Stimulated activated CD4-positive, alpha-beta T cell treated with anti-CD3 and anti-CD28 coated beads, TNF-alpha, amount 100 ng/mL, for 24 hours (primary cell): Measurements from ENCODE around the gene HMCN2.

Experiments
- DNase-seq, 3 experiments: peaks; one replicate each; pipeline ENCODE4 v3.0.0-alpha.2; 2020; ENCODE audit warnings: low read depth in 3 of 3

HMCN2 gene

DNA sequence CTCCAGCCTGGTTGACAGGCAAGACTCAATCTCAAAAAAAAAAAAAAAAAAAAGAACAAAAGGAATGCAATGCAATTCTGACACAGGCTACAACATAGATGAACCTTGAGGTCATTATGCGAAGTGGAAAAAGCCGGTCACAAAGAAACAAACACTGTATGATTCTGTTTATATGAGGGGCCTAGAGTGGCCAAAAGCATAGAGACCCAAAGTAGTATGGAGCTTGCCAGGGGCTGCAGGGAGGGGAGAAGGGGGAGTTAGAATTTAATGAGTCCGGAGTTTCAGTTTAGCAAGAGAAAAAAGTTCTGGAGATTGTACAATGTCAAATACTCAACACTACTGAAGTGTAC is 146.0 kb downstream of the HMCN2 start:
- DNase-seq: no peak

DNA sequence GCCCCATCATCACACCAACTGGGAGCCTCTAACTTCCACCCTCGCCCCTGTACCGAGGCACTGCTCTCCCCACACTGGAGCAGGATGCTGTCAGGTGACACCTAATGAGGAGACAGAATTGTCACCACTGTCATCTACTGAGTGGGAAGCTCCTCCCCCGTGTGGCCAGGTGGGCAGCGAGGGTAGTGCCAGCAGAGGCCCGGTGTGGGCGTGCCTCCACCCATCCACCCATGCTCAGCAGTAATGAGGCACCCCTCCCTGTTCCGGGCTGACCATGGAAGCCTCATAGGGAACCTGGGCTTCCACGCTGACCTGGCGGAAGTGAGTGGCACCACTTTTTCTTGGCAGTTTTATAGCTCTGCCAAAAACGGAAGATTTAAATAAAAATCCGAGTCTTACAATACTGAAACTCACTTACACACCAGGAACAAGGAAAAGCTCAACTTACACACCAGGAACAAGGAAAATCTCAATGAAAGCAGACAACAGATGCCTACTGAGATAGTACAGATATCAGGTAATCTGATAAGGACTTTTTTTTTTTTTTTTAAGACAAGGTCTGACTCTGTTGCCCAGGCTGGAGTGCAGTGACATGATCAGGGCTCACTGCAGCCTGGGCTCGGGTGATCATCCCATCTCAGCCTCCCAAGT is 148.6 kb downstream of the HMCN2 start:
- DNase-seq: no peak

DNA sequence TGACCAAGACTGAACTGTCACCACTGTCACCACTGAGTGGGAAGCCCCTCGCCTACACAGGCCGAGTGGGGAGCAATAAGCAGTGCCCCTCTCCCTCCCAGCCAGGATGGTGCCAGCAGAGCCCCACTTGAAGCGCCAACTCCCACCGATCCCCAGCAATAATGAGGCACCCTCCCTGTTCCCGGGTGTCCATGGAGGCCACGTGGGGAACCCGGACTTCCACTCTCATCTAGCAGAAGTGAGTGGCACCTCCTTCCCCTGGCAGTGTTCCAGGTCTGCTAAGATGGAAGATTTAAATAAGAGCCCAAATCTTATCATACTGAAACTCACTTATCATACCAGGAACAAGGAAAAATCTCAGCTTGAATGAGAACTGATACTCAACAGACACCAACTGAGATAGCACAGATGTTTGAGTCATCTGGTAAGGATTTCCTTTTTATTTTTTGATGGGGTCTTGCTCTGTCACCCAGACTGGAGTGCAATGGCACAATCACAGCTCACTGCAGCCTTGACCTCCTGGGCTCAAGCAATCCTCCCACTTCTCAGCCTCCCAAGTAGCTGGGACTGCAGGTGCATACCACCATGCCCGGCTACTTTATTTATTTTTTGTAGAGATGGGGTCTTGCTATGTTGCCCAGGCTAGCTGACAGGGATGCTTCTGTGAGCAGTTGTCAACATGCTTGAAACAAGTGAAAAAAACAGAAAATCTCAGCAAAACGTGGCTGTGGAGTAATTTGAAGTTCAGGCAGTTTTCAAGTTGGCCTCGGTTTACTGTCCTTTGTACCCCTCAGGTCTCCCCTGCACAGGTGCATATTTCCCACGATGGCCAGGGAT is 149.6 kb downstream of the HMCN2 start:
- DNase-seq: no peak

DNA sequence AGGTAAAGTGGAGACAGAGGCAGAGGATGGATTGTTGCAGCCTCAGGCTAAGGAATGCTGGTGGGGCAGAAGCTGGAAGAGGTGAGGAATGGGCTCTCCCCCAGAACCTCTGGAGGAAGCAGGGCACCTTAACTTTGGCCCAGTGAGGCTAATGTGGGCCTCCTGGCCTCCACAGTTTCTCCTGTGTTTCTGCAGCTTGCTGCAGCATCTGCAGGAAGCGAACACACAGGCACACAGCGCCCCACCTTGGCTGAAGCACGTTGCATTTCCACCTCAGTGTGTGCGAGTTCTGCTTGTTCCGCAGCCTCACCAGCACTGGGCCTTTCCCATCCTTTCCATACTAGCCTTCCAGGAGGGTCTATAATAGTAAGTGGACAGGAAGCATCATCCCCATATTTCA is 152.0 kb downstream of the HMCN2 start:
- no peak for DNase-seq

DNA sequence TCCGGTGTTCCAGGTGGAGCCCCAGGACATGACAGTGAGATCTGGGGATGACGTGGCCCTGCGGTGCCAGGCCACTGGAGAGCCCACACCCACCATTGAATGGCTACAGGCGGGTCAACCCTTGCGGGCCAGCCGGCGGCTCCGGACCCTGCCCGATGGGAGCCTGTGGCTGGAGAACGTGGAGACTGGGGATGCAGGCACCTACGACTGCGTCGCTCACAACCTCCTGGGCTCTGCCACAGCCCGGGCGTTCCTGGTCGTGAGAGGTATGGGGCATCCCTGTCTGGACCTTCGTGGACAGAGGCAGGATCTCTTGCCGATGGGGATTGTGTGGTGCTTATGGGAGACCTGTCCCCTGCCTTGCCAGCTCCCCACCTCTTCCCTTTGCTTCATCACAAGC is 153.2 kb downstream of the HMCN2 start:
- DNase-seq: no peak

DNA sequence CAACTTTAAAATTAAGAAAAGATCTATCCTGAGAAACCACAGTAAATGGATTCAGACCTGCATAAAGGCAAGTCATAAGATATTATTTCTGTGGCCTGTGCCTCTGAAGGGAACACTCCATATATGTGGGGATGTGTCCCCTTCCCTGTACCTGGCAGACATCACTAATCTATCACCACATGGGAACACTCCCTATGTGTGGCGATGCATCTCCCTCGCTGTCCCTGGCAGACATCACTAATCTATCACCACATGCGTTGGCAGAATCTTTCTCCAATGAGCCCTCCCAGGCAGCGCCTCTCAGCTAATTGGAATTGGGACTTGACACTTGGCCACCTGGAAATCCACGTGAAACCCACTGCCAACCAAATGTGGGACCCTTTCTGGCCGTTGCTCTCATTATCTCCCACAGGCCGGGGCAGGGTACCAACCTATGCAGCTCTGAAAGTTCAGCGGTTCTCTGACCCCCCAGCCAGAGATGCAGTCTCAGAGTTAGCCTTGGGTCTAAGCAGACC is 154.0 kb downstream of the HMCN2 start:
- no peak for DNase-seq

DNA sequence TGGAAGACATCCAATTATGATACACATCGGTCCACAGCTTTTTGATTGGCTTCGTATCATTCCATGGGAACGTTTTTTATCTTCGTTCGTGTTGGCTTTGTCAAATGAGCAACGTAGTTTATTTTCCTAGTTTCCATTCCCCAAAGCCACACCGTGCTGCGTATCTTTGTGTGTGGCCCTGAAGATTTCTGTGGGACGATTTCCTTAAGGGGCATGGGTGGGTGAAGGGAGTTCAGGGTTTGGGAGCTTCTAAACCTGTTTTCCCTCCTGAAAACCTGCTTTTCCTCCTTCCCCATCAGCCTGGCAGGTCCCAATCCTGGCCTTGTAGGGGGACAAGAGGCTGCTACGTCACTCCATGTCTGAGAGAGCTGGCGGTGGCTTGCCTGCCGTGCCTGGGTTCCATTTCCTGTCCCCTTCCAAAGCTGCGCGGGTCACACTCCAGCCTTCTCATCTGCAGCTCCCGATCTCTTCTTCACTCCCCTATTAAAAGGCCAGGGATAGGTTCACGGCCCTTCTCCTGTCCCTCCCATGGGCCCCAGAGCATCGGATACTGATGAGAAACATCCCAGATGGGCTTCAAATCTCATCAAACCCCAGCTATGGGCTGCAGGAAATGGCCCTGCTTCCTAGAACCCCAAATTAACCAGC is 155.7 kb downstream of the HMCN2 start:
- DNase-seq: no peak

DNA sequence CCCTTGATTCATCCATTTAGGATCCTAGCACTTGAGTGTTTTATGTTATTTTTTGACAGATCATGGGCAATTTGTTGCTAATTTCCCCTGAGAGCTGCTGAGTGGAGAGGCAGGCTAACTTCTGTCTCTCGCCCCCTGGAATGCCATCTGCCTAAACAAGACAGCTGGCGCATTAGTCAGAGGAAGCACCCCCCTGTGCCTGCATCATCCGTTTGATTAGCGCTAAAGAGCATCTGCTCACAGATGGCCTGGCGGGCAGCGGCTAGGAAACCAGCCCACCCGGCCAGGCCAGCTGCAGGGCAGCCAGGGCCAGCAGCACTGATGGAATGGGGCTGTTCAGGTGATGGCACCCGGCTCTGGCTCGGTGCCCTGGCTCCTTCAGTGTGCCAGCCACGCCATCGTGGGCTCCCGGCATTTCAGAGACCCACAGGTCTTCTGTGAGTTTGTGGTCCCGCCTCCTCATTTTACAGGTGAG is 156.3 kb downstream of the HMCN2 start:
- DNase-seq: no peak

DNA sequence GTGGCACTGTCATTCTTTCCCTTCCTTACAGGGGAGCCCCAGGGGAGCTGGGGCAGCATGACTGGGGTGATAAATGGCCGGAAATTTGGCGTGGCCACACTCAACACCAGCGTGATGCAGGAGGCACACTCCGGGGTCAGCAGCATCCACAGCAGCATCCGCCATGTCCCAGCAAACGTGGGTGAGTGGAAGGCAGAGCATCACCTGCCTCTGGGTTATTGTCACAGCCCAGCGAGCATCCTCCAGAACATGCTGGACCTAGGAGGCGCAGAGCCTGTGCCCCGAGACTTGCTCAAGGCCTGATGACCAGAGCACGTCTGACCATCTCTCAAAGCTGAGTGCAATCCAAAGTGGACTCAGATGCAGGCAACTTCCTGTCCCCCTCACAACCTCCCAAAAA is 157.0 kb downstream of the HMCN2 start:
- no peak for DNase-seq

DNA sequence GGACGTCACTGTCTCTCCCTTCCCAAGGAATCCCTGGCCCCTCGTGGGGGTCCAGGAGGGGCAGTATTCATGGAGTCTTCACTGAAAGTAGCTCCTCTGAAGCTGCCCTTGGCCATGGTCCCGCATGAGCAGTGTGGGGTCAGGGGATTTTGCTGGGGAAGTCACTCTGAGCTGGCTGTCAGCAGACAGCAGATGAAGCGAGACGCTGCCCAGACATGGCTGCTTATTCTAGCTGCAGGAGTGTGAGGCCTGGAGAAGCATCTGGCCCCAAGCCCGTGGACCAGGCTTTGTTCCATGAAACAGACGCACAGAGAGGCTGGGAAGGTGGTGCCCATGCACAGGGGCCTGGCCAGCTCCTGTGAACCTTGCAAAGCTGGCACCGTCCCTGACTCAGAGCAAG is 157.7 kb downstream of the HMCN2 start:
- DNase-seq: no peak

DNA sequence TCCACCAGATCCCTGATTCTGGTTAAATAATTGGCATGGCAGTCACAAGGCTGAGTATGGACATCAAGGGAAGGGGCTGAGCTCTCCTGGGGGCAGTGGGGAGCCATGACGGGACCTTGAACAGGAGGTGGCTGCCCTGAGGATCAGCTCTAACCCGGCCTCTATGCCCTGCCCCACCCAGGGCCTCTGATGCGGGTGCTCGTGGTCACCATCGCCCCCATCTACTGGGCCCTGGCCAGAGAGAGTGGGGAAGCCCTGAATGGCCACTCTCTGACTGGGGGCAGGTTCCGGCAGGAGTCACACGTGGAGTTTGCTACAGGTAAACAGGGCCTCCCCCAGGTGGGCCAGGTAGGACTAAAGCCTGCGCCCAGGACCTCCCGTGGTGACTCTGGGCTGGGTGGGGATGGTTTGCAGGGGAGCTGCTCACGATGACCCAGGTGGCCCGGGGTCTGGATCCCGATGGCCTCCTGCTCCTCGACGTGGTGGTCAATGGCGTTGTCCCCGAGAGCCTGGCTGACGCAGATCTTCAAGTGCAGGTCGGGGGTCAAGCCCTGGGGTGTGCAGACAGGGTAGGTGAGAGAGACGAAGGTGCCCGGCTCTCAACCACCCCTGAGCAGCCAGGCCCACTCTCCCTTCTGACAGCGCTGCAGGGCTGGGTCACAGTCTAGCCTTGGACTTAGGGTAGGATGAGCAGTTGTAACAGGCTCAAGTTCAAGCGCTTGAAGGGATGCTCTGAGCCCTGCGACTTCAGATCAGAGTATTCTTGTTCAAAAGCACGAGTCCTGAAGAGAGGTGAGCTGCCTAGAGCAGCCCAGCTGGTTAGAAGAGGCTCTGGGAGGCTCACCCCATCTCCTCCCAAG is 159.3 kb downstream of the HMCN2 start:
- no peak for DNase-seq

DNA sequence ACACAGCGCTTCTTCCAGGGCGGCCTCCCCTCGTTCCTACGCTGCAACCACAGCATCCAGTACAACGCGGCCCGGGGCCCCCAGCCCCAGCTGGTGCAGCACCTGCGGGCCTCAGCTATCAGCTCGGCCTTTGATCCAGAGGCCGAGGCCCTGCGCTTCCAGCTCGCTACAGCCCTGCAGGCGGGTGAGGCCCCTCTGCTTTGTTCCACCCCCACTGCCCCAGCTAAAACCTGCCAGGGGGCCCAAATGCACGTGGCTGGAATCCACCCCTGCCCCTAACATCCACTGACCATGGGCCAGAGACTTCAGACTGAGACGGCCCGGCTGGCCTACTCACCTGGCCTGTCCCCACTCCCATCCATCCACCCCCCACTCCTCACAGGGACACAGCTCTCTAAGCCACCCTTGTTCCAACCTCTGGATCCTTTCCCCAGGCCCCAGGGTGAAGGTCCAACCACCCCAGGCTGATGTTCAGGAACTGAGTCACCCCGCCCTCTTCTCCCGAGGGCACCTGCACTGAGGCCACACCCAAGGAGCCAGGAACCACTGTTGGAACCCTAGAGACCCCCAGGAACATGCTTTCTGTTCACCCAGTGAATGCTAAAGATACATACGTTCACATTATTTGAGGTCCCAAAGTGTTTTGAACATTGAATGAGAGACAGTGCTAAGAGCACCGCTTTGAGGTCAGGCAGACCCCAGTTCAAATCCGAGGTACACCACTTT is 160.3 kb downstream of the HMCN2 start:
- DNase-seq: no peak

DNA sequence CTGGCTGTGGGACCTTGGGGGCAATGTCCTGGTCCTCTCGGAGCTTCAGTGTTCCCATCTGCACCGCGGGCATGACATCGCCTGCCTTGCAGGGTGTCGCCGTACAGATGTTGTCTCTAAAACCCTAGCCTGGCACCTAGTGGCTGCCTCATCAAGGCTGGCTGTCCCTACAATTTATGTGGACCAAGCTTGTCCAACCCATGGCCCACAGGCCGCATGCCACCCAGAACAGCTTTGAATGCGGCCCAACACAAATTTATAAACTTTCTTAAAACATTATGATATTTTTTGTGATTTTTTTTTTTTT is 160.9 kb downstream of the HMCN2 start:
- no peak for DNase-seq

DNA sequence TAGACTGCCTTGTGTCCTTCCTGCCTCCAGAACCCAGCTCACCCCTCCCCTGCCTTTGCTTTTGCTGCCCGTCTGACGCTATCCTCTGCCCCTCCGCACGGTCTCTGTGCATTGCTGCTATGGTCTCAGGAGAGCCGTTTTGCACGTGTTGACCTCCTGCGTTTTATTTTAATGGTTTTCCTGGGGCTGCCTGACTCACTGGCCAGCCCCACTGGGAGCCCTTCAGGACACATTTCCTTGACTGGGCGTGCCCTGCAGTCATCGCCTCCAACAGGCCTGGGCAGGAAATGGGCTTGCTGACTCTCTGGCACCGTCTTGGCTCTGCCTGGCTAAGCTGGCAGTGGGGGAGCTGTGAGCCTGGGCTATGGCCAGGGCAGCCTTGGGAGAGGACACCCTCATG is 161.3 kb downstream of the HMCN2 start:
- DNase-seq: no peak

DNA sequence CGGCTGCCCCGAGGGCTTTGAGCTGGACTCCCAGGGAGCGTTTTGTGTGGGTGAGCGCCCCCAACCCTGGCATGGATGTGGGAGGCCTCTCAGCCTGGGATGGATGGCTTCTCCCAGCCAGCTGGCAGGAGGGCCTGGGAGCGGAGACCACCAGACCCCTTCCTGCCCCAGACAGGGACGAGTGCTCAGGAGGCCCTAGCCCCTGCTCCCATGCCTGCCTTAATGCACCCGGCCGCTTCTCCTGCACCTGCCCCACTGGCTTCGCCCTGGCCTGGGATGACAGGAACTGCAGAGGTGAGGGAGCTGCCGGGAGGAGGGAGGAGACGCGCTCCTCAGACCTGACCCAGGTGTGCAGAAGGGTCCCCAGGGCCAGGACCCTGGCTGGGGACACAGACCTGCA is 161.8 kb downstream of the HMCN2 start:
- no peak for DNase-seq

DNA sequence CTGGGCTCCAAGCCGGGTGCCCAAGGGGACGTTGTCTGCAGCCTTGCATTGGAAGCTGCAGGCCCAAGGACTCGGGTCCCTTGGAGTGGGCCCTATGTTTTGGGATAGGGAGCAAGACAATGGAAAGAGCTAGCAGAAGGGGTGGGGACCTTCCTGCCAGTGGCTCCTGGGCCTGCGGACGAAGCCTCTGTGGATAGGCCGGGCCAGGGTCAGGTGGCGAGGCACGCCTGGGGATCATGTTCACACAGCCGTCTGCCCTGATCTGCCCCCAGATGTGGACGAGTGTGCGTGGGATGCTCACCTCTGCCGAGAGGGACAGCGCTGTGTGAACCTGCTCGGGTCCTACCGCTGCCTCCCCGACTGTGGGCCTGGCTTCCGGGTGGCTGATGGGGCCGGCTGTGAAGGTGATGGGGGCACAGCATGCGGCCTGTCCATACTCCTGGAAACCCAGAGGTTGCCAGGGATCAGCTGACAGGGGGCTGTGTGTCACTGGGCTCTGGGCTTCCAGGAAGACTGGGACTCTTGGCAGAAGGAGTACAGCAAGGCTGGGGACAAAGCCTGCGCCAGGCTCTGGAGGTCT is 162.6 kb downstream of the HMCN2 start:
- DNase-seq: no peak

DNA sequence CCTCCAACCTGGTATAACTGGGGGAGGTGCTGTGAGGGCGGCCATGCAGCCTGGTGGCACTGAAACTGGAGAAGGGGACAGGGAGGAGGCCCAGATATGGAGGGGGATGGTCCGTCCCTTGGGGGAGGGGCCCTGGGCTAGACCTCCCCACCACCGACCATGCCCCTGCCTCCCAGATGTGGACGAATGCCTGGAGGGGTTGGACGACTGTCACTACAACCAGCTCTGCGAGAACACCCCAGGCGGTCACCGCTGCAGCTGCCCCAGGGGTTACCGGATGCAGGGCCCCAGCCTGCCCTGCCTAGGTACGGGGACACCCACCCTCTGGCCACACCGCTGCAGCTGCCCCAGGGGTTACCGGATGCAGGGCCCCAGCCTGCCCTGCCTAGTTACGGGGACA is 163.8 kb downstream of the HMCN2 start:
- no peak for DNase-seq

DNA sequence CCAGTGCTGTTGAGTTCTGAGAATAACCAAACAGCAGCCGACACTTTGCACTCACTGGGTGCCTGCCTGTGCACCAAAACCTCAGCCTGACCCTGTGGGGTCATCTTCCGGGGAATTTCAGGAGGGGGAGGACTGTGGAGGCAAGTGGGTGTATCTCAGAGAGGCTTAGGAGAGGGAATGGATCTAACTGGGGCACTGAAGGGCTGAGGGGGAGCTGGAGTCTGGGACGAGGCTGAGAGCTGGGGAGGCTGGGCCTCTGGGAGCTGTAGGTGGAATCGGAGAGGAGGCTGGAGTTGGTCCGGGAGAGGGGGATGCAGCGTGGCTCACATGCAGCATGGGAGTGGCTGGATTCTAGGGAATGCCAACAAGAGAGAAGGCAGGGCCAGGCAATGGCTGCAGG is 164.3 kb downstream of the HMCN2 start:
- DNase-seq: no peak

DNA sequence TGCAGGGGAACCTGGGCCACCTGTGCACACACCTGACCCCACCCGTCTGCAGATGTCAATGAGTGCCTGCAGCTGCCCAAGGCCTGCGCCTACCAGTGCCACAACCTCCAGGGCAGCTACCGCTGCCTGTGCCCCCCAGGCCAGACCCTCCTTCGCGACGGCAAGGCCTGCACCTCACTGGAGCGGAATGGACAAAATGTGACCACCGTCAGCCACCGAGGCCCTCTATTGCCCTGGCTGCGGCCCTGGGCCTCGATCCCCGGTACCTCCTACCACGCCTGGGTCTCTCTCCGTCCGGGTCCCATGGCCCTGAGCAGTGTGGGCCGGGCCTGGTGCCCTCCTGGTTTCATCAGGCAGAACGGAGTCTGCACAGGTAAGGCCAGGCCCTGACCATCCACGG is 164.7 kb downstream of the HMCN2 start:
- no peak for DNase-seq

DNA sequence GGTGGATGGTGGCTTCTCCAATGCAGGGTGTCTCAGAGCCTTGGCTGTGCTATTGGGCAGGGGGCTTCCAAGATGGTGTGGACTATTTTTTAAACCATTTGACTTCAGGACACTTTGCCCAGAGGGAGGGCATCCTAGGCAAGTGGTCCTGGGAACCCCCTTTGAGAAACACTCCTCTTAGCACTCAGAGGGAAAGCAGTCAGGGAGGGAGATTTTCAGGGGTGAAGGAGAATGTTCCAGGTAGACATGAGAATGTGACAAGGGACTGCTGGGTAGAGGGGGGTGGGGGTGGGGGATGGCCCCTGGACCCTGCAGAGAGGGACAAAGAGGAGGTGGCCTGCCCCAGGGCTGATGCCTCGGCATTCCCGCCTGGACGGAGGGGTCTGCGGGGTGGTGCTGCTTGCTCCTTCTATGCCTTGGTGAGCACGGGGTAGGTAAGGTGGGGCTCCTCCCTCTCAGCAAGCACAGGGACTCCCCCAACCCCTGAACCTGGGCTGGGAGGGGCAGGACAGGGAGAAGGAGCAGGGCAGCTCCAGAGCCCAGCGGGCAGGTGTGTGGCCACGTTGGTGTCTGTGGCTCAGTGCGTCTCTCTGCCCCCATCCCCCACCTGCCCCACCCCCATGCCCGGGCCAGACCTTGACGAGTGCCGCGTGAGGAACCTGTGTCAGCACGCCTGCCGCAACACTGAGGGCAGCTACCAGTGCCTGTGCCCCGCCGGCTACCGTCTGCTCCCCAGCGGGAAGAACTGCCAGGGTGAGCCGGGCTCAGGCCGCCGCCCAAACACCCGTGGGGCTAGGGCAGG is 165.4 kb downstream of the HMCN2 start:
- no peak for DNase-seq
